GM19438 (cell line): ENCODE results near the gene CDR2.
"Not testable (repeated sequence)": the region's sequence is repeated elsewhere in the genome, so short reads cannot be mapped to it uniquely, and the experiment has no call there.

Experiments
- ATAC-seq: cut with Tn5 transposase; IDR thresholded peaks from one replicate; pipeline ENCODE4 v1.9.1; 2021; ENCODE audit warnings: low read depth; ENCODE audit not compliant: unreplicated experiment

The CDR2 gene

GRCh38 chr16:22353191-22353919, 21.1 kb downstream of the CDR2 start:
- no peak for ATAC-seq

- ATAC-seq, result no peak
These were observed 21.7 kb downstream of the CDR2 start for GRCh38 chr16:22352723-22353122.

GRCh38 chr16:22352140-22352539, 22.3 kb downstream of the CDR2 start:
- no peak for ATAC-seq

- ATAC-seq, result not testable (repeated sequence)
These were observed 23.4 kb downstream of the CDR2 start for GRCh38 chr16:22351017-22351416.

- no peak for ATAC-seq
These were observed 26.1 kb downstream of the CDR2 start for GRCh38 chr16:22348291-22348690.

- ATAC-seq, result no peak
These were observed 27.2 kb downstream of the CDR2 start for GRCh38 chr16:22347100-22347820.

- no peak for ATAC-seq
These were observed 27.9 kb downstream of the CDR2 start for GRCh38 chr16:22346483-22346882.

GRCh38 chr16:22342082-22342481, 32.3 kb downstream of the CDR2 start:
- no peak for ATAC-seq

GRCh38 chr16:22340945-22341344, 33.5 kb downstream of the CDR2 start:
- ATAC-seq, result no peak

GRCh38 chr16:22337849-22338635, 36.4 kb downstream of the CDR2 start:
- ATAC-seq, result no peak

- no peak for ATAC-seq
These were observed 37.4 kb downstream of the CDR2 start for GRCh38 chr16:22337045-22337444.

- no peak for ATAC-seq
These were observed 37.8 kb downstream of the CDR2 start for GRCh38 chr16:22336581-22336980.

- ATAC-seq, result no peak
These were observed 38.7 kb downstream of the CDR2 start for GRCh38 chr16:22335668-22336246.

- no peak for ATAC-seq
These were observed 40.9 kb downstream of the CDR2 start for GRCh38 chr16:22333457-22333994.

- no peak for ATAC-seq
These were observed 44.1 kb downstream of the CDR2 start for GRCh38 chr16:22330326-22330725.

GRCh38 chr16:22329199-22329695, 45.2 kb downstream of the CDR2 start:
- no peak for ATAC-seq

GRCh38 chr16:22328081-22328725, 46.2 kb downstream of the CDR2 start:
- ATAC-seq, result no peak

GRCh38 chr16:22327446-22327775, 47.0 kb downstream of the CDR2 start:
- ATAC-seq, result no peak

- ATAC-seq, result no peak
These were observed 47.5 kb downstream of the CDR2 start for GRCh38 chr16:22326771-22327445.

GRCh38 chr16:22326369-22326652, 48.1 kb downstream of the CDR2 start:
- ATAC-seq, result no peak
